ENCODE measurements around the gene ZNF24.

ZNF24 gene

DNA sequence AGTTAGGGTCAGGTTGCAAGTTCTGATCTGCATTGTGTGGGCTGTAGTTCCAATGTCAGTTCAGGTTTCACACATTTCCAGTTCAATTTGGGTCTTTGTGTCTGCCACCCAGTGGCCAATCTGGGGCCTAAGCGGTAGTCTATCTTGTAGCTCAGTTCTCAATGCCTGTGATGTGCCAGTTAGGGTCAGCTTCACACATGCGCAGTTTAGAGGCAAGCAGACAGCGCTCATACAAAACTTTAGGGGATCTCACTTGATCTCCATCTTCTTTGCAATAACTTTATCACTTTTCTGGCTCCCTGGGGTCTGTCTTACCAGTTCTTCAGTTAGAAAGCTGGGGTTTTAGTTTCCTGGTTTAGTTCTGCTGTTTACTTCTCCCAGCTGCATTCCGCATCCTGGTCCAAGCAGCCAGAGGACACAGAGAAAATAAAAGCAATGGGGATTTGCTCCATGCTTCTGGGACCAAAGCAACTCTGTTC lies 11.0 kb upstream of the ZNF24 start:
- DNase-seq (ENCODE audit: low read depth in 2 of 2) = peak; percentile 50 to 62

DNA sequence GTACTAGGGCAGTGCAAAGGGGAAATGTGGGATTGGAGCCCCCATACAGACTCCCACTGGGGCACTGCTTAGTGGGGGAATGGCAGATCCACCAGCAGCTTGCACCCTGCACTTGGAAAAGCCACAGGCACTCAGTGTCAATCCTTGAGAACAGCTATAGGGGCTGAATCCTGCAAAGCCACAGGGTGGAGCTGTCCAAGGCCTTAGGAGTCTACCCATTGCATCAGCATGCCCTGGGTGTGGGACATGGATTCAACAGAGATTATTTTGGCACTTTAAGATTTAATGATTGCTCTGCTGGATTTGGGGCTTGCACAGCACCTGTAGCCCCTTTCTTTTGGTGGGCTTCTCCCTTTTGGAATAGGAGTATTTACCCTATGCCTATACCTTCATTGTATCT lies 8.6 kb upstream of the ZNF24 start:
- no peak for DNase-seq (ENCODE audit: low read depth in 2 of 2)

DNA sequence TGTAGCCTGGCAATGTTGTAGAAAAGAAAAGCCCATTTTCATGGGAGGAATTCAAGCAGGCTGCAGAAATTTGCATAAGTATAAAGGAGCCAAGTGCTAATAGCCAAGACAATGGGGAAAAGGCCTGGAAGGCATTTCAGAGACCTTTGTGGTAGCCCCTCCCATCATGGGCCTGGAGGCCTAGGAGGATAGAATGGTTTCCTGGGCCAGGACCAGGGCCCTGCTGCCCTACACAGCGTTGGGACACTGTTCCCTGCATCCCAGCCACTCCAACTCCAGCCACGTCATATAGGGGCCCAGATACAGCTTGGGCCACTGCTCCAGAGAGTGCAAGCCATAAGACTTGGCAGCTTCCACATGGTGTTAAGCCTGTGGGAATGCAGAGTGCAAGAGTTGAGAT lies 8.1 kb upstream of the ZNF24 start:
- DNase-seq (ENCODE audit: low read depth in 2 of 2) = no peak

DNA sequence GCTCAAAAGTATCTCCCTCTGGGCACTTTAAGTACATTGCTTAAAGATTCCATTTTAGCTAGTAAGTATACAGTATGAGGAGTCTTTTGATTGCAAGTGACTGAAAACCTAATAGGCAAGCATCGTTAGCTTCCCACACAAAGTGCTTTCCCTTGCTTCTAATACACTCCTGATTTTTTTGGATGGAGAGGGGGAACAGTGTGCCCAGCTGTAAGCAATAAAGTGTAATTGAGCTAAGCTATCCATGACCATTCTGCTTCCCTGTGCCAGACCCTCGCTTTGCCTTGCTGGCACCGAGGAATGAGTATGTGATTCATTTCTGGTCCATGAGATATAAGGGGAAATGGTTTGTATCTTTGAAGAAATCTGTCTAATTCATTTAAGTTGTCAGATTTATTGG lies 3.8 kb upstream of the ZNF24 start:
- DNase-seq (ENCODE audit: low read depth in 2 of 2) = no peak

DNA sequence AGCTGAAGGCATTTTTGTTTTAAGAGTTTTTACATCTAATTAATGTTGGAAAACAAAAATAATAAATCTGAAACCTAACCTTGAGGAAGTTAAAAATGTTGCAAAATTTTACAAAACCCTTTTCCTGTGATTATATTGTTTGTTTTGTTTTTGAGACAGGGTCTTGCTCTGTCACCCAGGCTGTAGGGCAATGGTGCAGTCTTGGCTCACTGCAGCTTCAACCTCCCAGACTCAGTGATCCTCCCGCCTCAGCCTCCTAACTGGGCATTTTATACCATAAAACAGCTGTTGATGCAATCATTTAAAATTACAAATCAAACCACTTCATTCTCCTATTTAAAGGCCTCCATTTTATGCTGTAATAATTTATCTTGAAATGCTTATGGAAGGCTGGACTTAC lies 1.7 kb upstream of the ZNF24 start:
- DNase-seq (ENCODE audit: low read depth in 2 of 2) = no peak

DNA sequence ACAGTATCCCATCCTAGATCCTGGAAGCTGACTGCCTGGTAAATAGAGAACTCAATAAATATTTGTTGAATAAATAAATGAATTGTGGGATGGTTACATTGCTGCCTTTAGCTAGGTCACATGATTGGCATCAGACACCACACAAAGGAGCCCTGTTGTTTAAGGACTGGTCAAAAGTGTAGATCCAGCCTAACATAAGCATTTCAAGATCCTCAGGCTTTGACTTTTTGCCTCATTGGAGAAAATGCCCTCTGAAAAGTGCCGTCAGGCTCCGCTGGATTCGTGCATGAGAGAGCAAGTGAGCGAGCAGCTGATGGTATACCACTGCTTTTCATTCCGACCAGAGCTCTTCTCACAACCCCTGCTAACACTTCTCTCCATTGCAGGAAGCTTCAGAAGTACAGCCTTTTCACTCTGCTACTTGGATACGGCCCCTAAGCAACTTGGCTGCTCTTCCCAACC lies 1.3 kb upstream of the ZNF24 start:
- no peak for DNase-seq (ENCODE audit: low read depth in 2 of 2)

DNA sequence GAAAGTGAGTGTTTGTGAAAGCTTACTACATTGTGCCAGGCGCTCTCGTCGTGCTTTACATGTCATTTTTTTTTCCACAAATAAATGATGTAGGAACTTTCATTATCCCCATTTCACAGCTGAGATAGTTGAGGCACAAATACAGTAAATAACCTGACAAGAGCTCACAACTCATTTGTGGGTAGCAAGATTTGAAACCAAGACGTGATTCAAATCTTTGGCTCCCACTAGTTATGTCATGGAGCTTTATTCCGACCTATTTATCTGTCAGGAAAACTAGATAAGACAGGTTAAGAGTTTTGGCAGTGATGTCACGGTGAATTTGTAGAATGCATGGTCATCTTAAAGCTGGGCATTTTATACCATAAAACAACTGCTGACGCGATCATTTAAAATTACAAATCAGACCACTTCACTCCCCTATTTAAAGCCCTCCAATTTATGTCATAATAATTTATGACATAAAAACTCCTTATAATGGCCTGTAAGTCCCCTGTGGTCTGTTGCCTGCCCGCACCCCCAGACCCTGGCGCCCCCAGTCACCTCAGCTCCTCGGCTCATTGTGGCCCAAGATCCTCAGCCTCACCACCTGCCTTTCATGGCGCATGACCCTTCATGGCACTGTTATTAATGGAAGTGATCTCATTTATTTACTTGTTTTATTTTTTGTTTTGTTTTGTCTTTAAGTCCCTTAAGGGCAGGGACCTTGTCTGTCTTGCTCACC lies 678 bp upstream of the ZNF24 start:
- DNase-seq (ENCODE audit: low read depth in 2 of 2) = no peak

DNA sequence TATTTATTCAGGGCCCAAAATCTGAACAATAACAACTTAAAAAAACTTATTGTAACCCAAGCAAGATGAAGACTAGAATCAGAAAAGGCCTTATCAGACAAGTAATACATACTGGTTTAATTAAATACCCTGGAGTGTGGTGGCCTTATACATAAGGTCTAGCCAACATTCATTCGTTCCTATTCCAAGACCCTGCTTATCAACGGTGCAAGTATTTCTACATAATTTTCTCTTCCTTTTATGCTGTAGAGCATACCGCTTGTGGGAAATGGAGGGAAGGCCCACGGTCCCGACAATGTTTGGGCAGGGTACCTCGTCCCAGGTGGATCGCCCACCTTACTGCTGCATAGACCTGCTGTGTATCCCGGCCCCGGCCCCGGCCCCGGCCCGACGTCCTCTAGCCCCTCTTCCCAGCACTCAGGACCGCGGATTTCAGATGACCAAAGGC lies 708 bp downstream of the ZNF24 start:
- DNase-seq (ENCODE audit: low read depth in 2 of 2) = no peak

DNA sequence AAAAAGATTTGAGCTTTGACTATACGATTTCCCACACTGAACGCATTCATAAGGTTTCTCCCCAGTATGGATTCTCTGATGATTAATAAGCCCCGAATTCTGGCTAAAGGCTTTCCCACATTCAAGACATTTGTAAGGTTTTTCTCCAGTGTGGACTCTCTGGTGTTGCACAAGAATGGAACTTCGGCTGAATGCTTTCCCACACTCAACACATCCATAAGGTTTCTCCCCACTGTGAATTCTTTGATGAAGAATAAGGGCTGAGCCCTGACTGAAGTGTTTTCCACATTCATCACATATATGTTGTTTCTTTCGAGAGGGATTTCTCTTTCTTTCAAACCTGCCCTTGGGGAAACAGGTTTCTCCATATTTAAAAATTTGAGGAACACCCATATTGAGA lies 6.9 kb downstream of the ZNF24 start:
- no peak for DNase-seq (ENCODE audit: low read depth in 2 of 2)

DNA sequence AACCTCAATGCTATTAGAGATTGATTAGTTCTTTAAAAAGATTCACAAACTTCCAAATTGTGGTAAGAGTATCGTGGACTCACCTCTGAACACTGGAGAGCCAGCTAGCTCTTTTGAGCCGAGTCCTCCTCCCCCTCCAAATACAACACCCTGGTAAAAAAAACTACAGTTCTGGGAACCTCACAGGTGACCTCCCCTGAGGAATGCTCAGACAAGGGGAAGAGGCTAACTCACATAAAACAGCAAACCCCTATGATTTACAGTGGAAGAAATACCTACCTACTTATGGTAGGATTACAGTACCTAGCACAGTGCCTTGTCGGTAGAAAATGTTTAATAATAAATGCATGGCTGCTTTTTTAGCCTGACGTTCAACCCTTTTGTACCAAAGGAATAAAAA lies 8.4 kb downstream of the ZNF24 start:
- DNase-seq (ENCODE audit: low read depth in 2 of 2) = no peak

DNA sequence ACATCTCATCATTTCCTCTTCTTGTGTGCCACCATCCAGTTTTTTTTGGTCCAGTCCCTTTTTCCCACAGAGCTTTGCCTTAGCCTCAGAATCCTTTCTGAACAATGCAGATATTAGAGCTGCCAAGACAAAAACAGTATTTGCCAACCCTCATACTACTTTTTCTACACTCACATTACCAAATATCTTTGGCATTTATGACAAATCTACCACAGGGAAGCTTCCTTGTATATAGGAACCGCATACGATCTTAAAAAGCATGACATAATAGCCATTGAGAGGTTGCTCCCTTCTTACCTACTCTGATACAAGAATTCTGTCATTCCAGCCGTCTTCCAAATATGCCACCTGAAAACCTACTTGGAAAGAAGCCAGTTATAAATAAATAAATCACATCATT lies 9.4 kb downstream of the ZNF24 start:
- no peak for DNase-seq (ENCODE audit: low read depth in 2 of 2)

DNA sequence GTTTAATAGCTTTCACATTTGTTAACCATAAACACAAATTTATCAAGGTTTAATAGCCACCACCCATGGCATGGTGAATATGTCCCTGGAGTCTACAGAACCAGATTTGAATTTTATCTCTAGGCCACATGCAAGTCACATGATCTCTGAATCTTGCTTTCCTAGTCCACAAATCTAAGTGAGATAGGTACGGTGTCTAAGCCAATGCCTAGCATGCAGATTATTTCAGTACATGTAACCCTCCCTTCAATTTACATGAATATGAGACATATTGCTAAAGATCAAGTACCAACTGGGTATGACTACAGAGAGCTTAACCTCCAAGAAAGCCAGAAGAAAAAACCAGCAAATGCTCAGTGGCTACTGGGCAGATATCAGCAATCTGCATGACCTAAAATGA lies 10.0 kb downstream of the ZNF24 start:
- DNase-seq (ENCODE audit: low read depth in 2 of 2) = no peak

DNA sequence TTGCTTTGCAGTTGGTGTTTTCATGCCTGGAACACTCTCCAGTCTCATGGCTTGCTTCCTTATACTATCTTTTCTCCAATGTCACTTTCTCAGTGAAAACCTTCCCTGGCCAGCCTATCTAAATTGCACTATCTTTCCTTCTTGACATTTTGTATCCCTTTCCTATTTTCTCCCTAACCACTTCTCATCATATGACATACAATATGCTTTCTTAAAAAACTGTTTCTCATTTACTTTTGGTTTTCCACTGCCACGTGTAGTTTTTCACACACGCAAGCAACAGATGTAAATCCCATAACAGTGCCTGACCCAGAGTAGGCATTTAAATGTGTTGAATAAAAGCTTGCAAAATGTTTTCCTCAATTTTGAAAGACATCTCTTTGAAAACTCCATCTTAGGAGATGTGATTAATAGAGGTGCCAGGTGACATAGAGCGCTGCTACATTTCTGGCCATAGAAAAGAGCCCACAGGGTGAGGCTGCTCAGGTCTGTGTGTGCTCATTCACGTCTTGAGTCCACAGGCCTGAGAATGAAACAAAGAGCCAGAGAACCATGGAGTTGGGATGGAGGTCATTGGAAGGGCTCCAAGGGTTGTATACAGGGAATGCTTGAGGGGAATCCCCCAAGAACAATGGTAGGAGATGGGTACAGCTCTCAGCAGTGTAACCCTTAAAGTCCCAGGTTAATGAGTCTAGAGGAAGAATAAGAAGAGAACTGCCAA lies 12.7 kb downstream of the ZNF24 start:
- no peak for DNase-seq (ENCODE audit: low read depth in 2 of 2)

DNA sequence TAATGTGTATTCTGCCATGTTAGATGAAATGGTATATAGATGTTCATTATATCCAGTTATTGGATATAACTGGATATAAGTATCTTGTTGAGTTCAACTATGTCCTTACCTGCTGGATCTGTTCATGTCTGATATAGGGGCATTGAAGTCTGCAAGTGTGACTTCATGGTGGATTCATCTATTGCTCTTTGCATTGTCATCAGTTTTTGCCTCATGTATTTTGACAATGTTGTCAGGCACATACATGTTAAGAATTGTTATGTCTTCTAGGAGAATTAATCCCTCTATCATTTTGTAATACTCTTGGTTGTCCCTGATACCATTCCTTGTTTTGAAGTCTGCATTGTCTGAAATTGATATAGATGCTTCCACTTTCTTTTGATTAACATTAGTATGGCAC lies 15.4 kb downstream of the ZNF24 start:
- no peak for DNase-seq (ENCODE audit: low read depth in 2 of 2)

DNA sequence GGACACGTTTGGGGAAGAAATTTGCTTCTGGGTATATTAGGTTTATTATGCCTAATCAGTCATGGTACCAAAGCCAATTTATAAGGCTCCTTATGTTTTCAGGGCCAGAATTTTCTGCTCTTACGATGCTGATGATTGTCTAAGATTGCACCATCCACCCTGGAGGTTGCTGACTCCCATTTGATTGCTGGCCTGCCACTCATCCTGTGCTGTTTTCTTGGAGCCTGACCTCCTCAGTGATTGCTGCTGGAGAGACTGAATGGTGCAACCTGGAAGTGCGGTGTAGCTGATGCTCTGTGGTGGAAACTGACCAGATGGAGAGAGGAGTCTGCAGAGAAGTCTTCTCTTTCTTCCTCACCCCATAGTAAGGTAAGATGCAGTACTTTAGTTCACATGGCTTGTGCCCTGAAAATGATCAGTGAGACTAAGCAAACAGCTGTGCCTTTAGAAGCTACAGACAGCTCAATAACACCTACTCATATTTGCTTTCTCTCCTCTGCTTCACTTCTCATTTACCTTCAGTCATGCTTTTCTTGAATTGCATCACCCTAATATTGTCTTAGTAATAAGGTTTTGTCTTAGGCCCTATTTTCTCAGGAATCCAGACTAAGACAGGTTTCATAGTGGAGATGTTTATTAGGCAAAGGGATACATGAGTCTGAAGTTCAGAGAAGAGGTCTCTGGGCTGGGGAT lies 17.4 kb downstream of the ZNF24 start:
- DNase-seq (ENCODE audit: low read depth in 2 of 2) = no peak

DNA sequence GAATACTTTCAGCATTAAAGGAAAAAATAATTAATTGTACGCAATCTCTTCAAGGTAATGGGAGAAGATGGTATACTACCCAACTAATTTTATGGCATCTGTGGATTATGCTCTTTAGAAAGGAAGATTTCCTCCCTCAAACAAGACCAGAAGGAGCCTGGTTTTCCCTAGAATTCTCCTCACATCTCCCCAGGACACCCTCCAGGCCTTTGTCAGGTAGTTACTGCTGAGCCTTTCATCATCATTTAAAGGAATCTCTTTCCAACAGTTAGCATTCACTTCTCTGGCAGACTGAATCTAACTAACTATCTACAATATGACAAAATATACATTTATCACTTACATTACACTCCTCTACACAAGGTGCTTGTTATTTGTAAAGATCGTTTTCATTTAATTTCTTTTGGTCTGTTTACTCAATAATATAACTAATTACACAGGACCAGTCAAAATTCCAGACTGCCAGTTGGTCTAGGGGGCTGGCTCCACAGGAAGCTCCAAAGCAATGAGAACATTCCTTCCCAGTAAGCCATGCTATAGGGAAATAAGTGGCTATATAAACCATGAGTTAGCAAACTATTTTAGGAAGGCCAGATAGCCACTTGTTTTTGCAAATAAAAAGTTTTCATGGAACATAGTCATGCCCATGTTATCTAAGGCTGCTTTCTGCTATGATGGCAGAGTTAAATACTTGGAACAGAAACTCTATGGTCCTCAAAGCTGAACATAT lies 19.1 kb downstream of the ZNF24 start:
- DNase-seq (ENCODE audit: low read depth in 2 of 2) = no peak

DNA sequence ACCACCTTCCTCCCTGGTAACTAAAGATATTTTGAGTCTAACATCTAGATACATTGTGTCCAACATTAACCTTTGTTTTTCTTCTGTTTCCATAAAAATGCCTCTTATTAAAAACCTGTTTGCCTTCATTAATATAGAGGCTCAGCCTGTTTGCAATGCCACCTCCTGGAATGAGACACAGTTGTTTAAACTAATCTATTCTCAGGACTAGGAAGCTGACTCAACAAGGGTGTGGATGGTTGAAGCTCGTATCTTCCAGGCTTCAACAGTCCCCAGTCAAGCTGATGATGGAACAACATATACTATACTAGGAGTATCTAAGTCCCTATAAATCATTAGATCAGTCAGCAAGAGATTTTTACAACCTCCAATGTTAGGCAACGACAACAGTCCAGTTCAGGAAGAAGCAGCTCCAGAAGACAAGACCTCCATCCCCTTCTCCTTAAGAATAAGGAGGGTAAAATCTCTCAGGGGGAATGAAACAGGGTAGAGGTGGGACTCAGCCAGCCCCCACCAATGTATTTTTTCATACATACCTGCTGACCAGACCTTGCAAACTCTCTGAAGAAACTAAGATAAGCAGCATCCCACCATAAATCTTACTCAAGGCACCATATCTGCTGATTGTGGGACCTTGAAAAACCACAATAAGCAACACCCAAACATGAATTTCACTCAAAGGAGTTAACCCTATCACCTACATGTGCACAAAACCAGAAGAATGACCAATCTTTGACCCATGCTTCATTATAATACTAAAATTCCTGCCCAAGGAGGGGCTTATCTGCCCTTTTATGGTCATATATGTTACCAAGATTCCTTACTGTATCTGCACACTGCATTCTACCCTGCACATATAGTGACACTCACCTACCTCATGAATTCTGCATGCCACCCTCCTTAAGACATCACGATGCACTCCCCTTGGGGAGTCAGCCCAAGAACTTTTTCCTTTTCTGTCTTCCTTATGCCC lies 21.4 kb downstream of the ZNF24 start:
- no peak for DNase-seq (ENCODE audit: low read depth in 2 of 2)

DNA sequence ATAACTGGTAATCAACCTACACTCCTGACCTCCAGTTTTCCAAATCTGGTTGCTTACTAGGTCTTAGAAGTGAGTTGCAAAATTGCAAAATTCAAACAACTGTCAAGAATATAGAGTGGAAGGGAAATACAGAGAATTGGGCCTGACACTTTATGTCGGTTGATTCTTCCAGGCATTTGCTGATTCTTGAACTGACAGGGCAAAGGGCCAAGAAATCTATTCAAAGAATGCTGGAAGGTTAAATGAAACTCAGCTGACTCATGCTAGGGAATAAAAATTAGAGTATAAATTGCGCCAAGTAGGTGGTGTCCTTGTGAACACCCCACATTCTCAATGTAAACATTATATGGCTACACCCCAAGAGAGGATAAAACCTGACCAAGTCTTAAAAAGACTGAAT lies 32.7 kb downstream of the ZNF24 start:
- no peak for DNase-seq (ENCODE audit: low read depth in 2 of 2)

DNA sequence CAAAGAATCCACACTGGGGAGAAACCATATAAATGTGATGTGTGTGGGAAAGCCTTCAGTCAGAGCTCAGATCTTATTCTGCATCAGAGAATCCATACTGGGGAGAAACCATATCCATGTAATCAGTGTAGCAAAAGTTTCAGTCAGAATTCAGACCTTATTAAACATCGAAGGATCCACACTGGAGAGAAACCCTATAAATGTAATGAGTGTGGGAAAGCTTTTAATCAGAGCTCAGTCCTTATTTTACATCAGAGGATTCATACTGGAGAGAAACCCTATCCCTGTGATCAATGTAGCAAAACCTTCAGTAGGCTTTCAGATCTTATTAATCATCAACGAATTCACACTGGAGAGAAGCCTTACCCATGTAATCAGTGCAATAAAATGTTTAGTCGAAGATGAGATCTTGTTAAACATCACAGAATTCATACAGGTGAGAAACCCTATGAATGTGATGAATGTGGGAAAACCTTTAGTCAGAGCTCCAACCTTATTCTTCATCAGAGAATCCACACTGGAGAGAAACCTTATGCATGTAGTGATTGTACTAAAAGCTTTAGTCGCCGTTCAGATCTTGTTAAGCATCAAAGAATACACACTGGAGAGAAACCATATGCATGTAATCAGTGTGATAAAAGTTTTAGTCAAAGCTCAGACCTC lies 37.5 kb downstream of the ZNF24 start:
- DNase-seq (ENCODE audit: low read depth in 2 of 2) = no peak

DNA sequence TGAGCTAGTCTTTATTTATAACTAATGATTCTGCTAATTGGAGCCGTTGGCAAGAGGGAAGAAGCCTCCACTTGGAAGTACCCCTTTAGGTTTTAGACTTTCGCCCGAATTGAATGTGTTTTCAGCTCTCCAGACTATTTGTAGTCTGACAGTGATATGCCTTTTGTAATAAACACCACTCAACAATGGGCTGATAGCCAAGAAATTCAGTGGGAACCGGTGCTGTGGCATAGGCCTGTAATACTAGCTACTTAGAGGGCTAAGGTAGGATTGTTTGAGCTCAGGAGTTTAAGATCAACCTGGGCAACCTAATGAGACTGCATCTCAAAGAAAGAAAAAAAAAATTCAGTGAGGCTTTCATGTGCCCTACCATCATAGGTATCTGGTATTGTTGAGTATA lies 40.6 kb downstream of the ZNF24 start:
- no peak for DNase-seq (ENCODE audit: low read depth in 2 of 2)

Data from fibroblast of skin of left quadriceps (primary cell).